Measurements from ENCODE around the gene MAPRE2.

The MAPRE2 gene

GRCh38 chr18:35062408-35062807 is 21.2 kb downstream of the MAPRE2 start:
- no peak for DNase-seq (ENCODE audit: low spot score)

DNA sequence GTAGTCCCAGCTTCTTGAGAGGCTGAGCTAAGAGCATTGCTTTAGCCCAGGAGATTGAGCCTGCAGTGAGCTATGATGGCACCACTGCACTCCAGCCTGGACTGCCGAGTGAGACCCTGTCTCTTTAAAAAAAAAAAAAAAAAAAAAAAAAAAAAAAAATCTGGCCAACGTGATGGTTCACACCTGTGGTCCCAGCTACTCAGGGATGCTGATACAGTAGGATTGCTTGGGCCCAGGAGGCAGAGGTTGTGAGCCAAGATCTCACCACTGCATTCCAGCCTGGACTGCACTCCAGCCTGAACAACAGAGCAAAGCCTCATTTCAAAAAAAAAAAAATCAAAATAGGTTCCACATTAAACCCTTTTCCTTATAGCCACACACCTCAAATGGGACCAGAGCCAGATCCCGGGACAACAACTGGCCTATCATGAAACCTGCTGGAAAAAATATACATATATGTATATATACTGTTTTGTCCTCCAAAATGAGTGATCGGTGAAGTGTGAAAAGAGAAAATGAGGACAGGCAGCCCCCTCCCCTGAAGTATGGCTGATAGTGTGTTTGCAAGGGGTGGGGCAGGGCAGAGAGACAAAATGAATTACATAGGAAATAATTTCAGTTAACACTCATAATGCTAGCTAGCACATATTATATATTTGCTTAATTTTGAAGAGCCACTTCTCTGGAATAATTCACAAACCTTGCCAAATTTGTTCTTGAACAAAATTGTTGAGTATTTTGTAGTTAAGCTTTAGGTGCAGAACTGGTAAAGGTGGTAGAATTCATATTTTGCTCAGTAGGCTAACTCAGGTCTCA is 22.9 kb downstream of the MAPRE2 start:
- no peak for DNase-seq (ENCODE audit: low spot score)

GRCh38 chr18:35067454-35067853 is 26.2 kb downstream of the MAPRE2 start:
- no peak for DNase-seq (ENCODE audit: low spot score)

- no peak for DNase-seq (ENCODE audit: low spot score)
Observed at GRCh38 chr18:35071819-35072247, 30.6 kb downstream of the MAPRE2 start.

GRCh38 chr18:35072616-35073015 is 31.4 kb downstream of the MAPRE2 start:
- no peak for DNase-seq (ENCODE audit: low spot score)

DNA sequence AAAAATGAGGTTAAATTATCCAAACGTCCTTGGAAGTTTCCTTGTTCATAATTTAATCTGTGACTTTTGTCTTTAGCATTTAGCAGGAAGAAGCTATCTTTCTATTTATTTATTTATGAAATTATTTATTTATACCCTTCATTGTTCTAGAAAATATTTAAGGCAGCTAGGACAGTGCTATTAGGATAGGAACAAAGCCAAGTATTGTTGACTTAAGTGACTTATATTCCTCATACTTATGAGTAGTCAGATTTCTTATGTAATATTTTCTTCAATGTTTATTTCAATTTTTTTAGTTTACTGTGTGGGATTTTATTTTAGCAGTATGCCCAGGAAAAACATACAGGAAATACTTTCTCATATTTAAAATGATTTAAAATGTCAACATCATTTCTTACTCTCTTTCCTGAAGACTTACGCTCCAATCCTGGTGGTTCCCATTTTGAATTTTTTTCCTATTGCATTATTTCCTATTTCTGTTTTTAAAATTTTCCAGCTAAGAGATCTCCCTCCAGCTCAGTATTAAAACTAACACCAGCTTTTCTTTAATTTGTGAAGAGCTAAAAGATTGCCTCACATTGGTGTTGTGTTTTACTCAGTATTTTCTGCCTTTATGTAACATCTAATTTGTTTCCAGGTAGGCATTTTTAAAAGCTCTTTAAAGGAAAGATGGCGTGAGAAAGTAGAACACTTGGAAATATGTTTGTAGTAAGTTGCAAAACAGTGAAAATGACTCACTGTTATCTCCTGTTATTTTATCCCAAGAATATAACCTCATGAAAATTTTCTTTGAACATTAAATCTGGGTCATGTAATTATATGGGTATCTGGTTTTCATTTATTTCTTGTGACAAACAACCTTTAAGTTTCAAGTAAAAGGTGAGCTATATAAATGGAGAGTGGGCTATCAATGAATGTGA is 32.2 kb downstream of the MAPRE2 start:
- DNase-seq (ENCODE audit: low spot score): peak; percentile 48

GRCh38 chr18:35074581-35074980 is 33.4 kb downstream of the MAPRE2 start:
- no peak for DNase-seq (ENCODE audit: low spot score)

GRCh38 chr18:35075132-35075531 is 33.9 kb downstream of the MAPRE2 start:
- DNase-seq (ENCODE audit: low spot score): no peak

GRCh38 chr18:35076135-35076924 is 35.1 kb downstream of the MAPRE2 start:
- peak; percentile 75 for DNase-seq (ENCODE audit: low spot score)

GRCh38 chr18:35077937-35078336 is 36.7 kb downstream of the MAPRE2 start:
- DNase-seq (ENCODE audit: low spot score): no peak

GRCh38 chr18:35080058-35080457 is 38.8 kb downstream of the MAPRE2 start:
- DNase-seq (ENCODE audit: low spot score): no peak

GRCh38 chr18:35083174-35083712 is 42.0 kb downstream of the MAPRE2 start:
- DNase-seq (ENCODE audit: low spot score): no peak

- no peak for DNase-seq (ENCODE audit: low spot score)
Observed at GRCh38 chr18:35084494-35085449, 43.6 kb downstream of the MAPRE2 start.

- no peak for DNase-seq (ENCODE audit: low spot score)
Observed at GRCh38 chr18:35085450-35086380, 44.5 kb downstream of the MAPRE2 start.

GRCh38 chr18:35086704-35087103 is 45.5 kb downstream of the MAPRE2 start:
- DNase-seq (ENCODE audit: low spot score): no peak

DNA sequence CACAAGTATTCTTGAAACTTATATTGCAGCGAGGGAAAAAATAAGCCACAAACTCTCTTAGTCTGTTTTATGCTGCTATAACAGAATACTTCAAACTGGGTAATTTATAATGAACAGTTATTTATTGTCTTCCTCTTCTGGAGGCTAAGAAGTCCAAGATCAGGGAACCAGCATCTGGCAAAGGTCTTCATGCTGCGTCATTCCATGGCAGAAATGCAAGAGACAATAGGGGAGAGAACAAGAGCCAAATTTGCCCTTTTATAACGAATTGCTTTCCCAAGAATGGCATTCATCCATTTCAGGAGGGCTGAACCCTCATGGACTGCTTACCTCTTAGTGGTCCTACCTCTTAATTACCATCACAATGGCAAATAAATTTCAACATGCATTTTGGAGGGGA is 46.5 kb downstream of the MAPRE2 start:
- DNase-seq (ENCODE audit: low spot score): no peak

DNA sequence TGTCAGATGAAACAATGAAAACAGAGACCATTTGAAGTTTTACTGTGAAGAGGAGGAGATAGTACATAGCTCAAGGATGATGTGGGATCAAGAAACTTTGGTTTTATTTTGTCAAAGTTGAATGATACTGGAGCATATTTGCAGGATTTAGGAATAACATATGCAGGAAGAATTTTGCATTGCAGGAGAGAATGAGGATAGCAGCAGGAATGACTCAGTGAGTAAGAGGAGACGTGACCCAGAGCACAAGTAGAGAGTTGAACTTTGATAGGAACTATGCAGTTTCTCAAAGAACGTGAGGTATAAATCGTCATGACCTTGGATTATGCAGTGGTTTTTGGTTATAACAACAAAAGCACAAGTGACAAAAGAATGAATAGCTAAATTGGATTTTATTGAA is 47.7 kb downstream of the MAPRE2 start:
- DNase-seq (ENCODE audit: low spot score): no peak

DNA sequence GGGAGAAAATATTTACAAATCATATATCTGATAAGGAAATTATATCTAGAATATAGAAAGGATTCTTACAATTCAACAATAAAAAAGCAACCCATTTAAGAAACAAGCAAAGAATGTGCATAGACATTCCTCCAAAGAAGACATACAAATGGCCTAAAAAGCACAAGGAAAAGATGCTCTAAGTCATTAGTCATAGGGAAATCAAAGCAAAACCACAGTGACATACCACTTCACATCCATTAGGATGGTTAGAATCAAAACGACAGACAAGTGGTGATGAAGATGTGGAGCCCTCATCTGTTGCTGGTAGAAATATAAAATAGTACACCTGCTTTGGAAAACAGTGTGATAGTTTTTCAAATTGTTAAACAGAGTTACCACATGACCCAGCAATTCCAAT is 48.2 kb downstream of the MAPRE2 start:
- DNase-seq (ENCODE audit: low spot score): no peak

DNA sequence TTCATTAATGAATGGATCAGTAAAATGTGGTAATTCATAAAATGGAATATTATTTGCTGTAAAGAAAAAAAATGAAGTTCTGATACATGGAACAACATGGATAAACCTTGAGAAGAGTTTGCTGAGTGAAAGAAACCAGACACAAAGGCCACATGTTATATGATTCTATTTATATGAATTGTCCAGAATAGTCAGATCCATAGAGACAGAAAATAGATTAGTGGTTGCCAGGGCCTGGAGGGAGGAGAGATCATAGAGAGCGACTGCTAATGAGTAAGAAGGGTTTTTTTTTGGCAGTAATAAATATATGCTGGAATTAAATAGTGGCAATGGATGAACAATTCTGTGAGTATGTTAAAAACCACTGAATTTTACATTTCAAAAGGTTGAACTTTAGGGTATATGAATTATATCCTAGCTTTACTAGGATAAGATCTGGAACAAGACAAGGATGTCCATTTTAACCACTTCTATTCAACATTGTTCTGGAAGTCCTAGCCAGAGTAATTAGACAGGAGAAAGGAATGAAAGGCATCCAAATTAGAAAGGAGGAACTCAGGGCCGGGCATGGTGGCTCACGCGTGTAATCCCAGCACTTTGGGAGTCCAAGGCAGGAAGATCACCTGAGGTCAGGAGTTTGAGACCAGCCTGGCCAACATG is 48.8 kb downstream of the MAPRE2 start:
- no peak for DNase-seq (ENCODE audit: low spot score)

Measured in AG08395 (cell line).